MV-4-11 (cell line): ENCODE measurements around the gene C16orf54.
"Not testable (repeated sequence)": the region's sequence is repeated elsewhere in the genome, so short reads cannot be mapped to it uniquely, and the experiment has no call there.

ENCODE experiments used
- DNase-seq: peaks from one replicate; lab custom pipeline; 2025; lab: John Stamatoyannopoulos, UW

The C16orf54 gene

GRCh38 chr16:29745853-29746345 lies at the start of gene C16orf54:
TSS of gene C16orf54 (minus strand) at chr16:29745990. CDS start at chr16:29744951, 1,039 bp downstream.
- peak; percentile 98 for DNase-seq

DNA sequence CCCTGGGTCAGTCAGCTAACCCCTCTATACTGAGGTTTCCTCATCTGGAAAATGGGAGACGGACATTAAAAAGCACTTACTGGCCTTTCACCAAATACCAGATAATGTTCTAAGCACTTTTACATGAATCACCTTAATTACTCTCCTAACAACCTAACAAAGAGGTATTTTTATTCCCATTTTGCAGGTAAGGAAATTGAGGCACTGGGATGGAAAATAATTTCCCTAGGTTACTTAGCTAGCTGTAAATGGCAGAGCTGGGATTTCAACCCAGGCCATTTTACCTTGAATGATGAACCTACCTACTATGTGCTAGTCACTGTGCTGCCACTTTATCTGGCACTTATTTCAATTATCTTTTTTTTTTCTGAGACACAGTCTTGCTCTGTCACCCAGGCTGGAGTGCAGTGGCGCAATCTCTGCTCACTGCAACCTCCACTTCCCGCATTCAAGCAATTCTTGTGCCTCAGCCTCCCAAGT lies 48.5 kb upstream of the C16orf54 start:
- DNase-seq, result no peak

GRCh38 chr16:29793153-29793552 lies 47.4 kb upstream of the C16orf54 start:
- DNase-seq, result not testable (repeated sequence)

- no peak for DNase-seq
Measured at GRCh38 chr16:29791845-29792807, 46.3 kb upstream of the C16orf54 start.

DNA sequence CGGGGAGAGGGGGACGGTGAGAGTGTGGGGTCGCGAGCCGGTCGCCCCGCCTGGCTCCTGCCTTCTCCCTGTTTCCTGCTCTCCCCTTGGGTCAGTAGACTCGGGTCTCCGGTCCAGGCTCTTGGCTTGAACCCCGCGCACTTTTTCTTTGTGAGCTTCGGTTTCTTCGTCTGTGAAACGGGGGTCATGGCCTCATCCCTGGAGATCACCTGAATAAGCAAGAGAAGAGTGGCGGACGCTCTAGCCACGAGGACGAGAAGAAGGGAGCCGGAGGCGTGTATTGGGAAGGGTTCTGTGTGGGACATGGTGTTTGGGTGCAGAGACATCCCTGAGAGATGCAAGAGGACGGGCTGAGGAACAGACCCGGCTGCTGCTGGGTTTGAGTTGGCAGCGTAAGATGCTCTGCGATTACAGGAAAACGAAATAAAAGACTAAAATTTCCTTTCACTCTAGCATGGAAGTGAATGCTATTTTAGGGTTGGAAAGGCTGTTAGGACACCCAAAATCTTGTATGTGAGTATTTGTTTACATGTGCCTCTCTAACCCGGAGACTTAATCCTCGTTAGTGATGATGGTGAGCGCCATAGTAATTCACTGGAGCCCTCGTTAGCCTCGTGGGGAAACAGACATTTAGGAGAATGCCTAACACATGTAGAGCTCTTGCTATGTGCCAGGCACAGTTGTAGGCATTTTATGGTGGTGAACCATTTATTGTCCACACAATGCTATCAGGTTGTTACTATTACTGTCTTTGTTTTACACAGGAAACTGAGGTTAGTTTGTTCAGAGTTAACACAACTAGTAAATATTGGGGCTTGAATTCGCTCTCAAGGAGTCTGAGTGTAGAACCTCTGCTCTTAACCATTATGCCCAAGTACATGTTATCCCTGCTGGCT lies 45.4 kb upstream of the C16orf54 start:
- DNase-seq, result no peak

DNA sequence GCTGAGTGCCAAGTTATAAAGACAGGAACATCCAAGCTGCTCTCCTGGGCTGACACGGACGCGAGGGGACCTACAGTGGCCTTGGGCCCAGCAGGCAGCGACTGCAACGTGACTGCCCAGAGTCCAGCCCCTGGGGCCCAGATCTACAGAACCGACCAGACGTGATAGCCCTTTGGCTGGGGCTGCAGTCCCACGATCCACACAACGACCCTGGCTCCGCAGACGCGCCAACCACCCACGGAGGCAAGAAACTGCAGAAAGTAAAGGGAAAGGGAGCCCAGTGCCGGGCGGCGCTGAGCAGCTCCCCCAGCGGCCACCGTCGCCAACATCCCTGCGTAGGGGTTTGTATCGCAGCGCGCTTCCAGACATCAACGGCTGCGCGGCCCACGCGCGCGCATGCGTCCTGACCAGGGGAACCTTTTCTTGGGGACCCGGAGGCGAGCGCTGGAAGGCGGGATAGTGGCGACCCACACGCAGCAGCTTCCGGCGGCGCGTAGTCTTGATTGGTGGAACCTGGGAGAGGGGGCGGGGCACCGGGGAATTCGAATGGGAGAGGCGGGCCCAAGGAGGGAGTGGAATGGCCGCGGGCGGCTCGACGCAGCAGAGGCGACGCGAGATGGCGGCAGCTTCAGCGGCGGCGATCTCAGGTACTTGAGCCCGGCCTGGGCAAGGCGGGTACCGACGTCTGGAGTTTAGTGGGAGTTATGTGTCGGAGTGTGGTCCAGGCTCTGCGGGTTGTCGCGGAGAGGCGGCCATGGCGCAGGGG lies 44.6 kb upstream of the C16orf54 start, which contains the start of gene KIF22:
TSS of gene KIF22 (plus strand) at position 569 of the 766 bp plus-strand sequence. CDS start at position 578, 9 bp downstream.
- peak; percentile 98 for DNase-seq

- no peak for DNase-seq
Measured at GRCh38 chr16:29789775-29790182, 44.0 kb upstream of the C16orf54 start.

GRCh38 chr16:29787155-29787554 lies 41.4 kb upstream of the C16orf54 start:
- not testable (repeated sequence) for DNase-seq

GRCh38 chr16:29784901-29785500 lies 39.2 kb upstream of the C16orf54 start:
- DNase-seq, result no peak

GRCh38 chr16:29784157-29784556 lies 38.4 kb upstream of the C16orf54 start:
- no peak for DNase-seq

DNA sequence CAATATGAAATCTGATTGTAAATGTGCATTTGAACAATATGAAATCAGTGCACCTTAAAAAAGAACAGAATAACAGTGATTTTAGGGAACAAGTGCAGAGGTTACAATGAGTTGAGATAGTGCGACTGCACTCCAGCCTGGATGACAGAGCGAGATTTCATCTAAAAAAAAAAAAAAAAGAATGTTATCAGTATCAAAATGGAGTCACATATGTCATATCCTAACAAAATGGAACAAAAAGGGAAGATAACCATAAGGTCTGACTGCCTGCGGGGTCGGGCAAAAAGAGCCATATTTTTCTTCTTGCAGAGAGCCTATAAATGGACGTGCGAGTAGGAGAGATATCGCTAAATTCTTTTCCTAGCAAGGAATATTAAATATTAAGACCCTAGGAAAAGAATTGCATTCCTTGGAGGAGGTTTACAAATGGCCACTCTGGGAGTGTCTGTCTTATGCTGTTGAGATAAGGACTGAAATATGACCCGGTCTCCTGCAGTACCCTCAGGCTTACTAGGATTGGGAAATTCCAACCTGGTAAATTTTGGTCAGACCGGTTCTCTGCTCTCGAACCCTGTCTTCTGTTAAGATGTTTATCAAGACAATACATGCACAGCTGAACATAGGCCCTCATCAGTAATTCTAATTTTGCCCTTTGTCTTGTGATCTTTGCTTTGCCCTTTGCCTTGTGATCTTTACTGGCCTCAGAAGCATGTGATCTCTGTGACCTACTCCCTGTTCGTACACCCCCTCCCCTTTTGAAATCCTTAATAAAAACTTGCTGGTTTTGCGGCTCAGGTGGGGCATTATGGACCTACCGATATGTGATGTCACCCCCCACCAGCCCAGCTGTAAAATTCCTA lies 37.5 kb upstream of the C16orf54 start:
- DNase-seq, result not testable (repeated sequence)

DNA sequence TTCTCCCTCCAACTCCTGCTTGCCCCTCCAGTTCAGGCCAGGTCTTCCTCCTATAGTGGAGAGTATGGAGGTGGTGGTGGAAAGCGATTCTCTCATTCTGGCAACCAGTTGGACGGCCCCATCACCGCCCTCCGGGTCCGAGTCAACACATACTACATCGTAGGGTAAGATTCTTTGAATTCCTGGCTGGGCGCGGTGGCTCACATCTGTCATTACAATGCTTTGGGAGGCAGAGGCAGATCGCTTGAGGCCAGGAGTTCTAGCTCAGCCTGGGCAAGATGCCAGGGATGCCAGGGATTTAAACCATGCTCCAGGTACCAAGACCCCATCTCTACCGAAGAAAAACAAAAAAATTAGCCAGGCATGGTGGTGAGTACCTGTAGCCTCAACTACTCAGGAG lies 33.7 kb upstream of the C16orf54 start:
- DNase-seq, result no peak

- DNase-seq, result no peak
Measured at GRCh38 chr16:29777576-29778350, 32.0 kb upstream of the C16orf54 start, which contains the start of gene ZG16. TSS of gene ZG16 (plus strand) at chr16:29778256. CDS start at chr16:29779267, 1,011 bp downstream.

GRCh38 chr16:29775742-29776408 lies 30.1 kb upstream of the C16orf54 start:
- DNase-seq, result no peak

DNA sequence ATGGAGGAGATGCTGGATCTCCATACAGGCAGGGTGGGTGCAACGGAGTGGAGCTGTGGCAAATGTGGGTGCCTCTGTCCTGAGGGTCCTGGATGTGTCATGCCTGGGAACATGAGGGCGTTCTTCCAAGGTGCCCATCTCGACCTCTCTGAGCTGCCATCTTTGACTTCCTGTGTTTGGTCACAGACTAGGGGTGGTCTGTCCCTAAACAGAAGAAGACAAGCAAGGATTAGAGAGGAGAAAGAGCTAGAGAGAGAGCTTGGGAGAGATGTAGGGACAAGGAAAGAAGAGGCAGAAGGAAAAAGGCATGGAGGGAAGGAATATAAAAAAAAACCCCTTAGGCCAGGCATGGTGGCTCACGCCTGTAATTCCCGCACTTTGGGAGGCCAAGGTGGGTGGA lies 28.9 kb upstream of the C16orf54 start:
- no peak for DNase-seq

GRCh38 chr16:29772330-29772729 lies 26.5 kb upstream of the C16orf54 start:
- not testable (repeated sequence) for DNase-seq

DNA sequence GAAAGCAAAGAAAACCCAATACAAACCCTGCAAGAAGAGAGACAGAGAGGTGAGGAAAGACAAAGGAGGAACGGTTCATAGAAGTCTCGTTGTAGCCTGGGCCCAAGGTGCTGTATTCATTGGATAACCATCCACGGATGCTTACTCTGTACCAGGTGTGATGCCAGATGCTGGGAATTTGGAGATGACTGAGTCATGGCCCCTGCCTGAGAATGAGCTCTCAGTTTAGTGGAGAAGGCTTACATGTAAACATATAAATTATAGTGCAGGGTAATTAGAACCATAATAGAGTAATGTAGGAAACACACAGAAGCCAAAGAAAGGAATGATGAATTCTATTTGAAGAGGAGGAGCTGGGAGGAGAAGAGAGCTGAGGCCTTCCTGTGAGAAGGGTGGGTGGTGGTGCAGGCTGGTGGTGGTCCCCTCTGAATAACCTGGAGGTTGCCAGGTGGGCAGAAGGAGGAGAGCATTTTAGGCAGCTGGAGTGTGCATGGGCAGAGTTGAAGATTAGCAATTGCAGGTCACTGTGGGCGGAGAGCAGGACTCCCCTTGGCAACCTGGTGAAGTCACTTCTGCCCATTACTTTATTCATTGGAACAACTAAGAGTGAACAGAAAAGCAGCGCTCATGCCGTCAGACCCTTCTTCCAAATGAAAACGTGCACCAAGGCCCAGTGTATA lies 24.6 kb upstream of the C16orf54 start:
- DNase-seq, result no peak

- DNase-seq, result no peak
Measured at GRCh38 chr16:29769507-29769906, 23.7 kb upstream of the C16orf54 start.
